Ectodermal cell (in vitro differentiated cells): Measurements from ENCODE around the gene SEMA4B.
"Not testable (repeated sequence)": the region's sequence is repeated elsewhere in the genome, so short reads cannot be mapped to it uniquely, and the experiment has no call there.

Experiments
- H3K27ac ChIP-seq: 2 replicates; pipeline ENCODE4 v1.7.0; 2013; ENCODE audit warnings: mild to moderate bottlenecking, low read depth, low read length; ENCODE audit not compliant: insufficient read depth, poor library complexity, severe bottlenecking
- H3K27me3 ChIP-seq: 2 replicates; pipeline ENCODE4 v1.7.0; 2013; ENCODE audit warnings: mild to moderate bottlenecking, low read length; ENCODE audit not compliant: insufficient read depth, control insufficient read depth, poor library complexity, severe bottlenecking
- H3K36me3 ChIP-seq: one replicate; pipeline ENCODE4 v1.7.0; 2013; ENCODE audit warnings: low read length; ENCODE audit not compliant: control insufficient read depth, insufficient read depth
- H3K4me1 ChIP-seq: one replicate; pipeline ENCODE4 v1.7.0; 2013; ENCODE audit warnings: low read length; ENCODE audit not compliant: control insufficient read depth, insufficient read depth
- H3K4me3 ChIP-seq: 2 replicates; pipeline ENCODE4 v1.7.0; 2013; ENCODE audit warnings: low read depth, low read length, control low read depth; ENCODE audit not compliant: insufficient read depth
- H3K9me3 ChIP-seq: 2 replicates; pipeline ENCODE4 v1.7.0; 2013; ENCODE audit warnings: mild to moderate bottlenecking, low read length, moderate library complexity; ENCODE audit not compliant: control insufficient read depth
- WGBS, 2 experiments: methylation state at CpG; one replicate each; pipeline ENCODE4 v1.1.7; 2013; ENCODE audit warnings: missing lambda C conversion rate in 2 of 2; 5-methylcytosine and 5-hydroxymethylcytosine counted together

Gene SEMA4B

DNA sequence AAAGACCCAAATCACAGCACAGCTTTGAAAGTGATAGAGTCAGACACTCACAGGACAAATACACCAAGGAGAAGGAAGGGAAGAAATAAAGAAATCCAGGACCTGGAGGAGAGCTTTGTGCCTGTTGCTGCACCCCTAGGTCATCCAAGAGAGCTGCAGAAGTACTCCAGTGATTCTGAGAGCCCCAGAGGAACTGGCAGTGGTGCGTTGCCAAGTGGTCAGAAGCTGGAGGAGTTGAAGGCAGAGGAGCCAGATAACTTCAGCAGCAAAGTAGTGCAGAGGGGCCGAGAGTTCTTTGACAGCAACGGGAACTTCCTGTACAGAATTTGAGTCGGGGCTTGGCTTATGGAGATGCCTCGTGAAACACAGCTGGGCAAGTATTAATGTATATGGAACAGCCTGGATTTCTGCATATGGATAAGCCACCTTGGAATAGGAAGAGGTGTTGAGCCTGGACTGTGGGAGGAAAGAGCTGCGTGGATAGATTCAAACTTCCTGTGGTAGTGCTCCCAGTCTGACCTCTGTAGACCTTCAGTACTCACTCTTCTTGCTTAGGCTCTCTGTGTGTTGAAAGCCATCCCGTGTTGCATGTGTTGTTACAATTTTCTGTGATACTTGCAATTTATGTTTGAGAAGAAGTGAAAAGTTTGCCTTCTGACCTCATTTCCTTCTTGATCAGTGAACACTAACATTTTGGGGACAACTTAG is 70.5 kb downstream of the SEMA4B start:
- WGBS, 2 experiments = 97% methylated on average over 7 of the region's 7 CpGs
- Histone ChIP-seq H3K27ac (no peak overlapping the region), H3K27me3 (no peaks in the 10 kb centered on the region), H3K9me3 (no peaks in the 10 kb centered on the region), H3K4me3 (no peak overlapping the region), H3K4me1 (peaks cover 14% of the 10 kb centered on the region), H3K36me3 (peaks cover 32% of the 10 kb centered on the region)

DNA sequence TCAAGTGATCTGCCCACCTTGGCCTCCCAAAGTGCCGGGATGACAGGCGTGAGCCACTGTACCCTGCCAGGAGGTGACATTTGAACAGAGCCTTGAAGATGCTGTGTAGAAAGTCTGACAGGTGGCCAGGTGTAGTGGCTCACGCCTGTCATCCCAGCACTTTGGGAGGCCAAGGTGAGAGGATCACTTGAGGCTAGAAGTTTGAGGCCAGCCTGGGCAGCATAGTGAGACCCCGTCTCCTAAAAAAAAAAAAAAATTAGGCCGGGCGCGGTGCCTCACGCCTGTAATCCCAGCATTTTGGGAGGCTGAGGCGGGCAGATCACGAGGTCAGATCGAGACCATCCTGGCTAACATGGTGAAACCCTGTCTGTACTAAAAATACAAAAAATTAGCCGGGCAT is 77.3 kb downstream of the SEMA4B start:
- H3K4me3 ChIP-seq, H3K27me3 ChIP-seq, H3K27ac ChIP-seq, H3K9me3 ChIP-seq, H3K36me3 ChIP-seq, H3K4me1 ChIP-seq: not testable (repeated sequence)
- WGBS, 2 experiments = 94 to 95% methylated on average over 12 of the region's 12 CpGs
